GM23338 (cell line): Measurements from ENCODE around the gene DNAI2.

Experiments used
- CREB1 ChIP-seq: fragments of 250-450 bp; sonication (Bioruptor Pico); IDR thresholded peaks from 2 replicates; pipeline ENCODE4 v1.5.0; 2020; ENCODE audit warnings: low read depth, mild to moderate bottlenecking, moderate library complexity
- EZH2 ChIP-seq: fragments of 200-600 bp; sonication (generic); IDR thresholded peaks from one replicate; pipeline ENCODE4 v1.8.0; 2017; ENCODE audit warnings: antibody characterized with exemption, mild to moderate bottlenecking, low read depth; ENCODE audit not compliant: unreplicated experiment
- EZH2phosphoT487 ChIP-seq: fragments of 200-600 bp; sonication (generic); IDR thresholded peaks from one replicate; pipeline ENCODE4 v1.8.1; 2018; ENCODE audit warnings: antibody characterized with exemption; ENCODE audit not compliant: unreplicated experiment
- POLR2AphosphoS5 ChIP-seq: IDR thresholded peaks from 2 replicates; pipeline ENCODE4 v1.6.1; 2016; ENCODE audit warnings: antibody characterized with exemption, low read depth
- STAT1 ChIP-seq: IDR thresholded peaks from one replicate; pipeline ENCODE4 v1.6.1; 2016; ENCODE audit warnings: antibody characterized with exemption; ENCODE audit not compliant: unreplicated experiment
- ZNF114 ChIP-seq: fragments of 250-450 bp; sonication (Bioruptor Pico); IDR thresholded peaks from 2 replicates; pipeline ENCODE4 v1.5.0; 2020; ENCODE audit warnings: mild to moderate bottlenecking, moderate library complexity
- TF ChIP-seq, protein P1 (sequence below), 2 experiments: fragments of 200-600 bp in 1 of 2; sonication (generic) in 1 of 2; conservative IDR thresholded peaks; 2 replicates each; pipeline versions ENCODE4 v1.5.1 to v1.6.1; 2016 to 2017; ENCODE audit warnings: antibody characterized with exemption in 2 of 2, low read depth in 2 of 2, mild to moderate bottlenecking in 2 of 2, moderate library complexity in 1 of 2

DNA sequence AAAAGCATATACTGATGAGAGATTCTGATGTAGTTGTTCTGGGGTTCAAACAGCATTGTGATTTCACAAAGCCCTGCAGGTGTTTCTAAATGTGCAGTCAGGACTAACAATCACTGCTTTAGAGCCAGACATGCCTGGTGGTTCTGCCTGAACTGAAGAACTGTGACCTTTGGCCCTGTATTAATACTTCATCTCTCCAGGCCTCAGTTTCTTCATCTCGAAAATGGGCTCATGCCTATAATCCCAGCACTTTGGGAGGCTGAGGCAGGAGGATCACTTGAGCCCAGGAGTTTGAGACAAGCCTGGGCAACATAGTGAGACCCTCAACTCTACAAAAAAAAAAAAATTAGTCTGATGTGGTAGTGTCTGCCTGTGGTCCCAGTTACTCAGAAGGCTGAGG is 3.9 kb downstream of the DNAI2 start:
- TF ChIP-seq, protein P1, sequence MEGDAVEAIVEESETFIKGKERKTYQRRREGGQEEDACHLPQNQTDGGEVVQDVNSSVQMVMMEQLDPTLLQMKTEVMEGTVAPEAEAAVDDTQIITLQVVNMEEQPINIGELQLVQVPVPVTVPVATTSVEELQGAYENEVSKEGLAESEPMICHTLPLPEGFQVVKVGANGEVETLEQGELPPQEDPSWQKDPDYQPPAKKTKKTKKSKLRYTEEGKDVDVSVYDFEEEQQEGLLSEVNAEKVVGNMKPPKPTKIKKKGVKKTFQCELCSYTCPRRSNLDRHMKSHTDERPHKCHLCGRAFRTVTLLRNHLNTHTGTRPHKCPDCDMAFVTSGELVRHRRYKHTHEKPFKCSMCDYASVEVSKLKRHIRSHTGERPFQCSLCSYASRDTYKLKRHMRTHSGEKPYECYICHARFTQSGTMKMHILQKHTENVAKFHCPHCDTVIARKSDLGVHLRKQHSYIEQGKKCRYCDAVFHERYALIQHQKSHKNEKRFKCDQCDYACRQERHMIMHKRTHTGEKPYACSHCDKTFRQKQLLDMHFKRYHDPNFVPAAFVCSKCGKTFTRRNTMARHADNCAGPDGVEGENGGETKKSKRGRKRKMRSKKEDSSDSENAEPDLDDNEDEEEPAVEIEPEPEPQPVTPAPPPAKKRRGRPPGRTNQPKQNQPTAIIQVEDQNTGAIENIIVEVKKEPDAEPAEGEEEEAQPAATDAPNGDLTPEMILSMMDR (conservative IDR thresholded peaks at IDR 0.05; ENCODE audit: low read depth in 2 of 2) = no peak
- TF ChIP-seq POLR2AphosphoS5 (no peak), EZH2phosphoT487 (no peak), EZH2 (no peak), STAT1 (no peak), ZNF114 (CRISPR knock-in tag) (no peak), CREB1 (CRISPR knock-in tag) (no peak)
